Thyroid gland (tissue), 4 donors: ENCODE data around the gene CORO1C.

Experiments used
- POLR2A ChIP-seq, 2 donors: fragments of 450-650 bp; IDR thresholded peaks; one replicate each; pipeline ENCODE4 v1.6.1; 2017; ENCODE audit warnings: antibody characterized with exemption in 2 of 2, mild to moderate bottlenecking in 2 of 2, moderate library complexity in 1 of 2
- TF ChIP-seq, protein P1 (sequence below), 6 experiments: fragments of 200-600 bp in 3 of 6; fragments of 450-650 bp in 3 of 6; sonication (generic) in 3 of 6; IDR thresholded peaks; one replicate each; pipeline ENCODE4 v1.5.1; 2016 to 2019; ENCODE audit warnings: antibody characterized with exemption in 6 of 6, mild to moderate bottlenecking in 2 of 6, inconsistent platforms in 1 of 6, moderate library complexity in 1 of 6

DNA sequence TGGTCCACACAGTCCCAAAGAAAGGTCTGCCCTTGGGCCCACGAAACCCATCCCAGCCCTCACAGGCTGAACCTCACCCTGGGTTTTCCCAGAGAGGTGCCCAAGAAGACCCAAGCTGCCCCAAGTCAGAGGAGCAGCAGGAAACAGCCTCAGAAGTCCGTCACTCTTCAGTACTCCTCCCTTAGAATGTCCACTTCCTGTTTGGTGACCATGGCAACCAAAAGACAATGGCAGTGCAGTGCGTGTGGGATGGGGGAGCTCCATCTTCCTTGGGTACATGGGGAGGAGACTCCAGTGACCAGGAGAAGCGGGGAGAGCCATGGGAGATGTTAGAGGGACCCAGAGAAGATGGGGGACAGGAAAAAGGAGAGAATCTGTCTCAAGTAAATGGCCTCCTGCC lies 108.9 kb downstream of the CORO1C start:
- TF ChIP-seq, protein P1, sequence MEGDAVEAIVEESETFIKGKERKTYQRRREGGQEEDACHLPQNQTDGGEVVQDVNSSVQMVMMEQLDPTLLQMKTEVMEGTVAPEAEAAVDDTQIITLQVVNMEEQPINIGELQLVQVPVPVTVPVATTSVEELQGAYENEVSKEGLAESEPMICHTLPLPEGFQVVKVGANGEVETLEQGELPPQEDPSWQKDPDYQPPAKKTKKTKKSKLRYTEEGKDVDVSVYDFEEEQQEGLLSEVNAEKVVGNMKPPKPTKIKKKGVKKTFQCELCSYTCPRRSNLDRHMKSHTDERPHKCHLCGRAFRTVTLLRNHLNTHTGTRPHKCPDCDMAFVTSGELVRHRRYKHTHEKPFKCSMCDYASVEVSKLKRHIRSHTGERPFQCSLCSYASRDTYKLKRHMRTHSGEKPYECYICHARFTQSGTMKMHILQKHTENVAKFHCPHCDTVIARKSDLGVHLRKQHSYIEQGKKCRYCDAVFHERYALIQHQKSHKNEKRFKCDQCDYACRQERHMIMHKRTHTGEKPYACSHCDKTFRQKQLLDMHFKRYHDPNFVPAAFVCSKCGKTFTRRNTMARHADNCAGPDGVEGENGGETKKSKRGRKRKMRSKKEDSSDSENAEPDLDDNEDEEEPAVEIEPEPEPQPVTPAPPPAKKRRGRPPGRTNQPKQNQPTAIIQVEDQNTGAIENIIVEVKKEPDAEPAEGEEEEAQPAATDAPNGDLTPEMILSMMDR (IDR thresholded peaks at IDR 0.05) = no peak
- TF ChIP-seq POLR2A (IDR thresholded peaks at IDR 0.05) = no peak
